ENCODE measurements around the gene CCRL2.
"Not testable (repeated sequence)": the region's sequence is repeated elsewhere in the genome, so short reads cannot be mapped to it uniquely, and the experiment has no call there.

CCRL2 gene

DNA sequence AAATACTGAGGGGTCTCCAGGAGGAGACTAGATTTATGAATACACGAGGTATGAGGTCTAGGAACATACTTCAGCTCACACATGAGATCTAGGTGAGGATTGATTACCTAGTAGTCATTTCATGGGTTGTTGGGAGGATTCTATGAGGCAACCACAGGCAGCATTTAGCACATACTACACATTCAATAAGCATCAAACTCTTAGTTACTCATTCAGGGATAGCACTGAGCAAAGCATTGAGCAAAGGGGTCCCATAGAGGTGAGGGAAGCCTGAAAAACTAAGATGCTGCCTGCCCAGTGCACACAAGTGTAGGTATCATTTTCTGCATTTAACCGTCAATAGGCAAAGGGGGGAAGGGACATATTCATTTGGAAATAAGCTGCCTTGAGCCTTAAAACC lies 31.8 kb upstream of the CCRL2 start:
- peak overlapping the region; percentile 3; the same call in 1 of the 2 replicates for H3K4me3 ChIP-seq (ENCODE audit: low read length)
- DNase-seq (ENCODE audit: low read depth, low spot score): no peak

DNA sequence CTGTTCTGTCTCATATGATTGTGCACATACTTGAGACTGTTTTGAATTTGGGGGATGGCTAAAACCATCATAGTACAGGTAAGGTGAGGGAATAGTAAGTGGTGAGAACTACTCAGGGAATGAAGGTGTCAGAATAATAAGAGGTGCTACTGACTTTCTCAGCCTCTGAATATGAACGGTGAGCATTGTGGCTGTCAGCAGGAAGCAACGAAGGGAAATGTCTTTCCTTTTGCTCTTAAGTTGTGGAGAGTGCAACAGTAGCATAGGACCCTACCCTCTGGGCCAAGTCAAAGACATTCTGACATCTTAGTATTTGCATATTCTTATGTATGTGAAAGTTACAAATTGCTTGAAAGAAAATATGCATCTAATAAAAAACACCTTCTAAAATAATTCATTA lies 31.2 kb upstream of the CCRL2 start:
- H3K4me3 ChIP-seq (ENCODE audit: low read length): peak overlapping the region; percentile 3; the same call in 1 of the 2 replicates
- DNase-seq (ENCODE audit: low read depth, low spot score): peak; percentile 76

DNA sequence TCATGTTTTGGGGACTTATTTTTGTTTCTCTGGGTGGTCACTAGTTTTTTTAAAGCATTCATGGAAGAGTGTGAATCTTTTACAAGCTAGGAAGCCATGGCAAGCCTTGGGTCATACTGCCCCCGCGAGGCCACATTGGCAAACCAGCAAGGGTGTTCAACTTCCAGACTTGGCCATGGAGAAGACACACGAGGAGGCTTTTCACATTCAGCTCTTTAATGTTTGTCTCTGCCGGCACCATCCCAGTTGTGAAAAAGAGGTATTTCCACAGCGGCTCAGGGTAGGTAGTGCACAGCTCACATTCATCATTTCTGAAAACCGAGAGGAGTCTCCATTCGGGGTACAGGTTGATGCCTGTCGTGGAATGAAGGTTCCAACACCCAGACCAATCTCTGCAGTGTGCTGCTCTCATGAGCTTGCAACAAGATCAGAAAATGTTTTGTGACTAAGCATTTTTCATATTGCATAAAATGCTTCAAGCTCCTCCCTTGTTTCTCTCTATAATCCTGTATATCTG lies 28.6 kb upstream of the CCRL2 start:
- H3K4me3 ChIP-seq (ENCODE audit: low read length): no peak overlapping the region
- peak; percentile 70 for DNase-seq (ENCODE audit: low read depth, low spot score)

DNA sequence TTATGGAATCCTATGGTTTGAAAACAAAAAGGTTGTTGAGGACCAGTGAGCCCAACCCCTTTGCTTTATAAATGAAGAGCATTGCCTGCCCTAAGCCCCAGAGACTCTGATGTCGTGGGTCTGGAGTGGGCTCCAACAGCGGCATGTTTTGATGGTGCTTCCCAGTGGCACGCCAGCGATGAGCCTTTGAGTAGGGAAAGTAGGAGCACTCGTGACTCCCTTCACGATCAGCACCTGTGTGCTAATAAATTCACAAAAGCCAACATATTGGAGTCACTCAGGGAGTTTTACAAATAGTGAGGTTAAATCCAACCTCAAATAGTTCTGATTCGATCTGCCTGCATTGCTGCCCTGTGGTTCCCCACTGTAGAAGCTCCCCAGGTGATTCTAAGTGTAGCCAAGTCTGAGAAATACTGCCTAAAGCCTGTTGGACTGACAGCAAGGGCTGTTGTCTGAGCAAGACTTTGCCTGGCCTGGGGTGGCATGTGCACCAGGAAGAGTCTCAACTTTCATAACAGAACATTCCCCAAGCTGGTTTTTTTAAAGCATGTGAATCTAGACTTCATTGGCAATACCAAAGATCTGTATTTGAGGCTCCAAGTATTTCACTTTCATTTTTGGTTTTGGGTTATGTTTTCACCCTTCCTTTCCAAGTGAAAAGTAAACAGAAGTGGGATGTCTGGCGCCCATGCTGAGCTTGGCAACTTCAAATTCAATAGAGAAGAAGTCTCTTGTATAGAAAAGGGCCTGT lies 26.4 kb upstream of the CCRL2 start:
- no peak for DNase-seq (ENCODE audit: low read depth, low spot score)
- H3K4me3 ChIP-seq (ENCODE audit: low read length): no peak overlapping the region

DNA sequence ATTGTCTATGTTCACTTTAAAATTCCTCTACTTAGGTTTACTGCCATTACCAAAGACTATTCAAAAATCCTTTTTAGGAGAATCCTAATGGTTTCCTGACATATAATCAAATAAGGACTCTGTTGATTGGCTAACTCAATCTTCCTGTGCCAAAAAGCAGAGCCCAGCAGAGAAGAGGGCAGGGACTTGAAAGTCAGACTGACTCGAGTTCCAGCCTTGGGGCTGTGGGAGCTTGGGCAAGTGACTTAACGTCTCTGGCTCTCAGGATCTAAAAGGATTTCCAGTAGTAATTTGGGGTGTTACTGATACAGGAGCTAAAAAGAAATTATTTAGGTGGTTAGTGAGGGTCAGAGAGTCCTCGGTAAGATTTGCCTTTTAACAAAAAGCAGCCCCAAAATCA lies 25.4 kb upstream of the CCRL2 start:
- no peak overlapping the region for H3K4me3 ChIP-seq (ENCODE audit: low read length)
- no peak for DNase-seq (ENCODE audit: low read depth, low spot score)

DNA sequence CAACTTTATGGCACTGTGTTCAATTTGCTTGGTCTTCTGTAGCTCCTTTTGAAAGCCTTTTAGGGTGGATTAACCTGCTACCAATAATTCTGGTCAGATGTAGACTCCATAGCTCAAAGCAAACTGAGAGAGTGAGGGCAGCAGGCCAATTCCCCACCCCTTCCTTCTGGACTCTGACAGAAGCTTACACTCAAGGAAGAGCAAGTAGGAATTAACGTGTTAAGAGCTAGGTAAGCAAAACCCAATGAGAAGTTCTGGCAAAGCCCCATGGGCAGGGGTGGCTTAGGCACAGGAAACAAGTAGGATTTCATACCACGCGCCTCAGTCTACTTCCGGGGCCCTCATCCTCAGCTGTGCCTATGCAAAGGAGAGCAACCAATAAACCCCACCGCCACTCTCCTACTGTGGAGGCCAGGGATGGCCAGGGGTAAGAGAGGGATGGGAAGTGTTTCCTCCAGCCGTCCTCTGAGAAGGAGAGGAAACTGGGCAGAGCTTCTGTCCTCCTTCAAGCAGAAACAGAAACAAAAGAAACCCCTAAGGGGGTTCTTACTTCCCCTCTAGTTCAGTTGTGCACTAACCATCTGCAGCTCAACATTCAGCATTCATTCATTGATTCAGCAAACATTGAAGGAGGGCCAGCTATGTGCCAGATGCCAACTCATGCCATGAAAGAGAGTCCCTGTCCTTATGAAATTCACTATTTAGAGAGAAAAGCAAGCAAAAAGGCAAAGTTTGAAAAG lies 23.7 kb upstream of the CCRL2 start:
- H3K4me3 ChIP-seq (ENCODE audit: low read length): no peak overlapping the region
- DNase-seq (ENCODE audit: low read depth, low spot score): no peak

DNA sequence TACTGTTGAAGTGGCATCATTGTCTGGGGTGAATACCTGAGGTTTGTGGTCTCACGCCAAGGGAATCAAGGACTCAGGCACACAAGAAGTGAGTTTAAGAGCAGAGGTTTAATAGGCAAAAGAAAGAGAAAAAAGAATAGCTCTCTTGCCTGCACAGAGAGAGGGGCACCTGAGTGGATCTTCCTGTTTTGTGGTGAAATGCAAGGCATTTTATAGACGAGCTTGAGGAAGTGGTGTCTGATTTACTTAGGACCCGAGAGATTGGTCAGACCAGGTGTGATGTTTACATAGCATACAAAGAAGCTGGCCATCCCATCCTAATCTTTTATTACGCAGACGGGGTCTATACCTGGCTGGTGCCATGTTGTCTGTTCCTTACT lies 23.1 kb upstream of the CCRL2 start:
- no peak overlapping the region for H3K4me3 ChIP-seq (ENCODE audit: low read length)
- no peak for DNase-seq (ENCODE audit: low read depth, low spot score)

DNA sequence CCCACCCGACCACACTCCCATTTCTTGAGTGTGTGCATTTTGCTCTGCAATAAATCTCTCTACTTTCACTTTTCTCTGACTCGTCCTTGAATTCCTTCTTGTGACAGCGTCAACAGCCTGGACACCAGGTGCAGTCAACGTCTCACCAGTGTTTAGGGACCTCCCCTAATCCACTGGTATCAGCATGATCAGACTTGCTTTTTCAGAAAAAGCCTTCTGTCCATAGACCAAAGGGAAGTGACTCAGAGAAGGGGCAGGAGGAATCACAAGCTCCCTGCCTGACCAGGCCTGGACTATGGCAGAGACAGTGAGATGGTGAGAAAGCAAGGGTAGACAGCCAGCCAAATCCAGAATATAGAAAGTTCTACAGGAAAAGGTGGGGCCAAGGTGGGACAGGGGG lies 20.9 kb upstream of the CCRL2 start:
- no peak for DNase-seq (ENCODE audit: low read depth, low spot score)

DNA sequence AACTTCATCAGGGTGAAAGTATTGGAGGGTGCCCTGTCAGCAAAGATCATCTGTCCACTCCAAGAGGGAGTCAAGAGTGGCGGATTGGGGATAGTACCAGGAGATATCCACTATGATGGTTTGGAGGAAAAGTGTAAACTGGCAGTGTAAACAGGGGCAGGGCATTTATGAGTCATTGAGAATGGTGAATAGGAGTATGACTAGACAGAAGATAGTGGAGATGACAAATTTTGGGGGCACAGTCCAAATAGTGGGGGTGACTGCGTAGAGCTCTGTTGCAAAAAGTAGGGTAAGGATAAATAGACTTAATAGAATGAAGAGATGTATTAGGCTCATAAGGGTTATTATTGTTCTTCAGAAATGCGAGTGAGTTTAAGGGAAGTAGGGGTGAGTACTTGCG lies 18.2 kb upstream of the CCRL2 start:
- not testable (repeated sequence) for DNase-seq (ENCODE audit: low read depth, low spot score); H3K4me3 ChIP-seq (ENCODE audit: low read length)

More for the DNA sequence above, 20.9 kb upstream of the CCRL2 start:
- no peak overlapping the region for H3K4me3 ChIP-seq (ENCODE audit: low read length)

DNA sequence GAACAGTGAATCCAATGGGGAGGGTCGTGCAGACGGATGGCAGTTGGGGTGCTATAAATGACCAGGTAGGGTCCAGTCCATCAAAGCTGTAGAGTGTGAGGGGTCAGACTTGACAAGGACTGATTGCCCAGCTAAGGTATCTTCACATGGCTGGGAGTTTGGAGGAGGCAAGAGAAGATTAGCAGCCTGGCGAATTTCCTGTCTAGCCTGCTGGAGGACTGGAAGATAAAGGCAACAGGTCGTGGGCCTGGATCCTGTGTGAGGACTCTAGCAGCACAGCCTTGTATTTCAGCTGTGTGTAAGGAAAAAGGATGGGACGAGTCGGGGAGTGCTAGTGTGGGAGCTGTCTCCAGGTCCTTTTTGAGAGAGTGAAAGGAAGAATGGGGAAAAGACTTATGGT lies 17.8 kb upstream of the CCRL2 start:
- no peak for DNase-seq (ENCODE audit: low read depth, low spot score)
- no peak overlapping the region for H3K4me3 ChIP-seq (ENCODE audit: low read length)

DNA sequence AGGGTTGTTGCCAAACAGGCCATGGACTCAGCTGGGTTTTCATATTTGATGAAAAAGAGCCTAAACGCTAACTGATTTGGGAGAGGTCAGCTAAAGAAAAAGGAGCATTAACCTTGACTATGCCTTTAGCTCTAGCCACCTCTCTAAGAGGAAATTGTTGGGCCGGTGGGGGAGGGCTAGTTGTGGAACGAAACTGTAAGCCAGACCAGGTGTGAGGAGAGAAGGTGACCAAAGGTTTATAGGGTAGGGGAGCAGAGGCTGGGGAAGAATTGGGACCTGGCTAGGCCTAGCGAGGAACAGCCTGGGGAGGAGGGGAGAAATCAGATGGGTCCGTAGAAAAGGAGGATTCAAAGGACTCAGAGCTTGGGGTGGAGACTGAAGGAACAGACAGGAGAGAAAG lies 15.5 kb upstream of the CCRL2 start:
- H3K4me3 ChIP-seq (ENCODE audit: low read length); DNase-seq (ENCODE audit: low read depth, low spot score): not testable (repeated sequence)

DNA sequence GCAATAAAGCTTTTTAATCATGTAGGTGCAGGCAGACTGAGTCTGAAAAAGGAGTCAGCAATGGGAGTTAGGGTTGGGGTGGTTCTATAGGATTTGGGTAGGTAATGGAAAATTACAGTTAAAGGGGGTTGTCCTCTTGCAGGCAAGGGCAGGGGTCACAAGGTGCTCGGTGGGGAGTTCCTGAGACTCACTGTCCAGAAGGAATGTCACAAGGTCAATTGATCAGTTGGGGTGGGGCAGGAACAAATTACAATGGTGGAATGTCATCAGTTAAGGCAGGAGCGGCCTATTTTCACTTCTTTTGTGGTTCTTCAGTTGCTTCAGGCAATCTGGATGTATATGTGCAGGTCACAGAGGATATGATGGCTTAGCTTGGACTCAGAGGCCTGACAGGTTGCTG lies 14.0 kb upstream of the CCRL2 start:
- DNase-seq (ENCODE audit: low read depth, low spot score): no peak
- H3K4me3 ChIP-seq (ENCODE audit: low read length): no peak overlapping the region

DNA sequence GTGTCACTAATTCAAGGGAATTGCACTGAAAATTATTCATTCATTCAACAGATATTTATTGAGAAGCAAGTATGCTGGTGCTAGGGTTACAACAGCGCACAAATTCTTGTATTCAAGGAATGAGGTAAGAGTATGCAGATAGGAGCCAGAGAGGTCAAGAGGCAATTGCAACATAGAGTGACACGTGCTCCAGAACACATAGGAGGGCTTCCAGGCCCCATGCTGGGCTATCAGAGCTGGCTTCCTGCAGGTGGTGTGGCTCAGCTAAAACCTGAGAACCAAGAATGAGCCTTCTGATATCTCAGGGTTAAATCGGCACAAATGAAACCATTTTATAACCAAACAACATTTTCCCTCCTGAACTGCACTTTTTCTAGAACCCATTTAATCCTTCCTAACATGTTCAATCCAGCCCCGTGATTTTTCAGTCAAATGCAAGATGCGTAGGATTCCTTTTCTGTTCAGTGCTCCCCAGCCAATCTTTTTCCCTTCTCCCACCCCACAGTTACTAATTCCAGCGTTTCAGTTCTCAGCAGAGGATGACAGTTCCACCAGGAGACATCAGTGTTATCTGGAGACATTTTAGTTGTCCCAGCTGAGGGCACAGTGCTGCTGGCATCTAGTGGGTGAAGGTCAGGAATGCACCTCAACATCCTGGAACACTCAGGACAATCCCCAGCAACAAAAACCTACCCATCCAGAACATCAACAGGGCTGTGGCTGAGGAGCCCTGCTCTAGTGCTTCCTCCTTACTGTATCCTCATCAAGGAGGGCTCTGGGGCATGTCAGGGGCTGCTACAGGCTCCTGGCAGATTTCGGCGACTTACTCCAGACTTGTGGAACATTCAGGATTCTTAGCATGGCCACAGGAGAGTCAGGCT lies 13.3 kb upstream of the CCRL2 start:
- no peak overlapping the region for H3K4me3 ChIP-seq (ENCODE audit: low read length)
- DNase-seq (ENCODE audit: low read depth, low spot score): peak; percentile 65

DNA sequence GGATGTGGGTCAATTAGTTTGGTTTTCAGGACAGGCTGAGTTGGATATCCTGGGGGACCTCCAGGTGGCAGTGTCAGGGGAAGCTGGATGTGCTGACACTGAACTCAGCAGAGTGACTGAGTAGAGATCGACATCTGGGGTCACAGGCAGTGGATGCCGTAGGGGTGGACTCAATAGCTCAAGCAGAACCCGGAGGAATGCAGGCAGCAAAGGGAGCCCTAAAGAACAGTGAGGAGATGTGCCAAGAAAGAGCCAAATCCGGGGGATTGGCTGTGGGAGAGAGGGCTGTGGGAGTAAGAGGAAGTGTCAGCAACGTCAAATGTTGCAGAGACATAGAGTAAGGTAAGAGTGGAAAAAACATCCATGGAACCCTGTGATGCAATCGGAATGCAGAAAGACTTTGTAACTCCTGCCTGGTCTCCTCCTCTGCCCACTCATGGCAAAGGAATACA lies 11.8 kb upstream of the CCRL2 start:
- H3K4me3 ChIP-seq (ENCODE audit: low read length): no peak overlapping the region
- DNase-seq (ENCODE audit: low read depth, low spot score): no peak

DNA sequence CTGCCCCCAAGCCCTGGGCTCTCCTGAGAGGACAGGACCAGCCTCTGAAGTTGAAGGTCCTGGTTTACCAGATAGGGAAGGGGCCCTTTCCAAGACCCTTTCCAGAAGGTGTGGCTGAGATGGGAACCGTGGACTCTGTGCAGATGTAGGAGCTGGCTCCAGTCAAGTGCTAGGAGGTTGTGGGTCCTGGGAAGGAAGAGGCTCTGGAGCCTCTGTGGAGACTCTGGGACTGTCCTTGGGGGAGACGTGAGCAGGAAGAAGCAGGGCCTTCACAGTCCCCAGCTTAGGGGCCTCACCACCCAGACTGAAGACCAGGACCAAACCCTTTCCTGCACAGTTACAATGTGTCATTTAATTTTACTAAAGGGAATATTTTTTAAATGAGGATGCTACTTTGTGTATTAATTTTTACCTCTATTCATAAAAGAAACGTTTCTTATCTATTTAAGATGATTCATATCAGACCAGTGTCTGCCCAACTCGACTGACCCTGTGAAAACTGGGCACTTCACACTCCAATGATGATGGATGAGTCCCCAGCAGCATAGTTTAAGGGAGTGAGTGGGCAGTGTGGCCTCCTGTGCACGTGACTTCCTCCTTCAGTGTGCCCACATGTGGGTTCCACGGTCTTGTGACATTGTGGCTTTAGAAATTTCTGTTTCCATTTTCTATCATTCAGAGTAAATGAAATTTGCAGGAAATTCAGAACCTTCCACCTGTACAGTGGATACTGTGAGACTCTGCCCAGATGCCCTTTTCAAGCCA lies 11.1 kb upstream of the CCRL2 start:
- no peak for DNase-seq (ENCODE audit: low read depth, low spot score)
- H3K4me3 ChIP-seq (ENCODE audit: low read length): no peak overlapping the region

DNA sequence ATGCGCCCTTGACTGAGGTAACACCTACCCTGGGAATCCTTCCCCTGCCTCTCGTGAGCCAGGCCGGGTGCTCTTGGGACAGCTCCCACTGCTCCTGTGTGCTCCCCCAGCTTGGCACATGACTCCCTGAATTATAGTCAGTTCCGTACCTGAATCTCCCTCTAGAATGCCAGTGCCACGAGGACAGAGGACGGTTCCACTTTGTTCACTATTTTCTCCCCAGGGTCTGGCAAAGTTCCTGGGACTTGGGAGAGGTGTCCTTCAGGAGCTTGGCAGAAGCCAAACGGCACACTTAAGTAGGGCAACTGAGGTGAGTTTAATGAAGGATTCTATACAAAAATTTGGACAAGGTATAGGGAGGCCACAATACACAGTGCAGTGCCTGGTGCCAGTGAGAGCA lies 9.9 kb upstream of the CCRL2 start:
- DNase-seq (ENCODE audit: low read depth, low spot score): no peak
- no peak overlapping the region for H3K4me3 ChIP-seq (ENCODE audit: low read length)

DNA sequence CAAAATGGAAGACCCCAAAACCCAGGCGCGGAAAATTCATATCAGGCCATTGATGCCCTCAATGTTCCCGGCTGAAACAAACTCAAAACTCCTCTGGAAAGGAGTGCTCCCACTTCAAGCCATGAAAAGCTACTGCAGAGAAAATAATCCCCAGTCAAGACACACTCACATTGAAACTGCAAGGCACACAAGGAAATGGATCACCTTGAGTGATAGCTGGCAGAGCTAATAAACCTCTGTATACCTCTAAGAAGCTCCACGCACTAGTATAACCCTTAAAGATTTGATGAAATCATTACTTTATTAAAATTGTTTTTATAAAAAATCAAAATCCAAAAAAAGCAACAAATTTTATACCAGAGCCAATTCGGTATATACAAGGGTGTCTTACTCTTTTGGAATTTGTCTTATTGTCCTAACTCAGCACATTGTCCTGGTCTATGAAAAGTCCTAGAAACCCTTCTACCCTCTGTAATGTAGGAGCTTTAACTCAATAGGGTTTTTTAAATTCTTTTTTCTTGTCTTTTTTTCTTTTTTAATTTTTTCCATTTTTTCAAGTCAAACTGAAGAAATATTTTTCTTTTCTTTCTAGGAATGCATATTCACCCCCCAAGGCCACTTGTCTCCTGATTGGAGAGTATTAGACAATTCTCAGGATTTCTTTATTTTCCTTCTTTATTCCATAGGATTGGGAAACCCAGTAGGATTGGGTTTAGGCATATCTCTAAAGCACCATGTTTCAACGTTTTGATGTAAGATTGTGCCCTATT lies 8.7 kb upstream of the CCRL2 start:
- DNase-seq (ENCODE audit: low read depth, low spot score): no peak
- H3K4me3 ChIP-seq (ENCODE audit: low read length): no peak overlapping the region

DNA sequence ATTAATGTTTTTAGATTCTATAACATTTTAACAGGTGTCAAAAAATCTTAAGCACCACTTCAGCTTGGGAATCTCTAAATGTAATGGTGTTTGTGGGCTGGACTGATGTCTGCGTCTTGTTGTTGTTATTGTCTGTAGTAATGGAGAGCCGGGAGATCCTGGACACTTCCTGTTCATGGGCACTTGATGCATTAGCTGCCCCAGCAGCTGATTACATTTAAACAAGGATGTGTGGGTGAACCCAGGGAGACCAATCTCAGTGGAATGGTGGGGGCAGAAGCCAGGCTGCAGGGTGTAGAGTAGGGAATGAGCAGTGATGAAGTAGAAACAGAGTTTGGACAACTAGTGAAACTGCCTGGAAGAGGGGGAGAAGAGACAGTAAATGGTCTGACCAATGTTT lies 8.0 kb upstream of the CCRL2 start:
- no peak overlapping the region for H3K4me3 ChIP-seq (ENCODE audit: low read length)
- no peak for DNase-seq (ENCODE audit: low read depth, low spot score)
